GM21825 (cell line): ENCODE results near the gene NFU1.
"Not testable (repeated sequence)": the region's sequence is repeated elsewhere in the genome, so short reads cannot be mapped to it uniquely, and the experiment has no call there.

Experiments used
- ATAC-seq: cut with Tn5 transposase; IDR thresholded peaks from one replicate; pipeline ENCODE4 v1.9.1; 2021; ENCODE audit warnings: mild to moderate bottlenecking, moderate library complexity; ENCODE audit not compliant: unreplicated experiment

The NFU1 gene

DNA sequence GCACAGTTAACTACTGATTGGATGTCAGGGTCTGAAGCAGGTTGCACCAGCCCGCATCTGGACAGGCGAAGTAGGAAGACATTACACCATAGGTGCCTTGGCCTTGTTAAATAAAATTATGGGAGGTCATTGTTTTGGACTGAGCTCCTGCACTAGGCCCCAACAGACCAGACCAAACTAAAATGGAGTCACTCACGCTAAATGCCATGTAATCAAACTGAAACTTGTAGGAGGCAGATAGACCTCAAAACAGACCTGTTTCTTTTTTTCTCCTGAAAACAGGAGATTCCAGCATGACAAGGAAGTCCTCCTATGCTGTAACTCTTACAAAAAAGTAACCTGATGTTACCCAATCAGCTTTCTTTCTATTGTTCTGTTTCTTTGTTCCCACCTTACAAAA lies 15.5 kb upstream of the NFU1 start:
- ATAC-seq = no peak

DNA sequence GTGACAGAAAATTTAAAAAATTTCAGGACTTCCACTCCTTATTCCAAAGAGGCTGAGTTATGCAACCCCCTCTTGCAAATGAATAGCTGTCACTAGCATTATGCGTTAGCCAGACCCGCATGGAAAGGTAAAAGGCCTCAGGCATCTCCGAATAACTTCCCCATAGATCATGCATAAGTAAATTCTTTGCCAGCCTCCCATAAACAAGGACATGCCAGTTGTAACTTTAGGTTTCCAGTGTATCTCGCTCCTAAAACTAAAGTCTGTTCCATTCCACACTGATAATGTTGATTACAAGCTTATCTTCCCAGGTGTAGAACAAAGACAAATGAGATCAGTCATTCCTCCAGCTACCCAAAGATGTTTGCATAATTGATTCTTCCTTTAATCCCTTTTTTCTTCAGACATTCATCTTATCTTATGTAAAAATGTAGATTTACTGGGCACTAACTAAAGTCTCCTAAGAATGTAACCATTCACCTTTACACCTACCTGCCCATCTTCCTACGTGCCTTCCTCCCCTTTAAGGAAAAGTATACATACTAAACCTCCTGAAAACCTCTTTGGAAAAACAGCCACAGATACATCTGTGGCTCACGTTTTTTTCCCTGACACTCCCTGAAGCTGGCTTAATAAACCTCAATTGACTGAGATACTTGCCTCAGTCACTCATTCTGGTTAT lies 13.6 kb upstream of the NFU1 start:
- ATAC-seq = no peak

DNA sequence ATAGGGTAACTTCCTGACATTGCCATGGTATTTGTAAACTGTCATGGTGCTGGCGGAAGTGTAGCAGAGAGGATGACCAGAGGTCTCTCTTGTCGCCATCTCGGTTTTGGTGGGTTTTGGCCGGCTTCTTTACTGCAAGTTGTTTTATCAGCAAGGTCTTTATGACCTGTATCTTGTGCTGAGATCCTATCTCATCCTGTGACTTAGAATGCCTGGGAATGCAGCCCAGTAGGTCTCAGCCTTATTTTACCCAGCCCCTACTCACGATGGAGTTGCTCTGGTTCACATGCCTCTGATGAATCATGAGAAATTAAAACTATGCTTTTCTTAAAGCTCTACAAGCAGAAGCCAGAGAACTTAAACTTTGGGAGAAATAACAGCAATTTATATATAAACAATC lies 12.7 kb upstream of the NFU1 start:
- ATAC-seq = no peak

DNA sequence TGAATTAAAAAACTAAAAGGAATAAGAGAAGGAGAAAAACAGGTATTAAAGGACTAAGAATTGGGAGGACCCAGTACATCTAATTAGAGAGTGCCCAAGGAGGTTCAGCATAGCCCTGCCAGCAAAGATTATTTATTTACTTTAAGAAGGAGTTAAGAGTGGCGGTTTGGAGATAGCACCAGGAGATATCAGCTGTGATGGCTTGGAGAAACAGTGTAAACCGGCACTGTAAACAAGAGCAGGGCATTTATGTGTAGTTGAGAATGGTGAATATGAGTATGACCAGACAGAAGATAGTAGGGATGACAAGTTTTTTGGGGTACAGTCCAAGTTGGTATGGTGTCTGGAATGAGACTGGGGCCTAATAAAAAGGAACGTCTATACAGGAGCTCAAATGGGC lies 6.4 kb upstream of the NFU1 start:
- not testable (repeated sequence) for ATAC-seq

DNA sequence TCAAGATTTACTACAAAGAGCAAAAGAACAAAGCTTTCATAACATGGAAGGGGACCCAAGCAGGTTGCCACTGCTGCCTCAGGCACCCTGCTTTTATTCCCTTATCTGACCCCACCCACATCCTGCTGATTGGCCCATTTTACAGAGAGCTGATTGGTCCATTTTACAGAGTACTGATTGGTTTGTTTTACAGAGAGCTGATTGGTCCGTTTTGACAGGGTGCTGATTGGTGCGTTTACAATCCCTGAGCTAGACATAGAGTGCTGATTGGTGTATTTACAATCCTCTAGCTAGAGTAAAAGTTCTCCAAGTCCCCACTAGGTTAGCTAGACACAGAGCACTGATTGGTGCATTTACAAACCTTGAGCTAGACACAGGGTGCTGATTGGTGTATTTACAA lies 2.3 kb upstream of the NFU1 start:
- ATAC-seq = not testable (repeated sequence)

DNA sequence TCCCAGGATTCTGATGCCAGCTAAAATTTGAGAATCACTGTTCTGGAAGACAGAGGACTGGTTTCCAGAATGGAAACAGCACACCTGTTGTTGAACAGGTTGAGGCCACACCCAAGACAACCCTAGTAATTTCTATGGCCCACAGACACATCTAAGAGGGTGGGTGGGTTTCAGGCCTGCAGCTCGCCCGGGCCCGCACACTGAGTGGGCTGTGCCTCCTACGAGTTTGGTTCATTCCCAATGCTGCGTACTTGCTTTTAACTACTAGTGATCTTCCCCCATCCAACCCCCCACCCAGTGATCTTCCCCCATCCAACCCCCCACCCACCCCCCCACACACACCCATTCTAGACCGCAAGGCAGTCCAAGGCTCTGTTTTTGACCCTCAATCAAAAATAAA lies 1.3 kb upstream of the NFU1 start:
- ATAC-seq = no peak

DNA sequence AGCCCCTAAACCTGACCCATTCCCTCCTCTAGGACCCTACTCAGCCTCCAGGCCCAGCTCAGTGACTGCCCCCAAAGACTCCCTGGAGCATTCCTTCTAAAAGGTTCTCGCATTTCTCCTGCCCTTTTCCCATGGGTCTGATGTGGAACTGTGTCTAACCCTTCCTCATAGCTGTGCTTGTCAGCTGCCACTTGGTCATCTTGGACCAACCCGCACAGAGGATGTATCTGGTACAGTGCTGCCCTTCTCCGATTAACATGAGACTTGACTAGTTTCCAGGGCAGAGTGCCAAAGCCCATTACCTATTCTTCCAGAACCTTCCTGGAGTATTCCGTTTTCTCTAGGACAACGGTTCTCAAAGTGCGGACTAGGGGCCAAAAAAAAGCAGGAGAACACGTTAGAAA lies 518 bp upstream of the NFU1 start:
- ATAC-seq = peak; percentile 4

DNA sequence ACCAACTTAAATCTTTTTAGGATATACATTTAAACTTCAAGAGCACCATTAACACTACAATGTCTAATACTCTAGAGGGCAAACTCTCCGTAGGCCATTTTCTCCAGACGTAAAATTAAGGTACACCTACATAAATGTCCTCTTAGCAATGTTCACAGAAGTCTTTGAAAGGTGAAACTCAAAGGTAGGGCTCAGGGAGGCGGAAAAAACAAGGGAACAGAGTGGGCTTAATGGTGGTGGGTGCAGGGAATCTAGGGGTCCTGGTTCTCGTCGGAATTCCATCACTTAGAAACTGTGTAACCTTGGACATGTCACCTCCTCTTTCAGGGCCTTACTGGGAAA lies 668 bp downstream of the NFU1 start:
- ATAC-seq = no peak

DNA sequence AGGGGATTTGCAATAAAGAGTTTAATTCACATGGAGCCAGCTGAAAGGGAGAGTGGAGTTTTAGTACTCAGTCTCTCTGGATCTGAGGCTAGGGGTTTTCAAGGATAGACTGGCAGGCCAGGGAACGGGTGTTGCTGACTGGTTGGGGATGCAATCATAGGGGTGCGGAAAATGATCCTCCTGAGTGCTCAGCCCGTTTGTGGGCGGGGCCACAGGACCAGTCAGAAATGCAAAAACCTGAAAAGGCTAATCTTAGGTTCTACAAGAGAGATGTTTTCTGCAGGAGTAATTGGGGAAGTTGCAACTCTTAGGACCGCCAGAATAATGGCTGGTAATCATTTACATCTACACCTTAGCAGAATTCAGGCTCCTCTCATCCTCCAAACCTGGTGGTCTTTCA lies 2.5 kb downstream of the NFU1 start:
- no peak for ATAC-seq

DNA sequence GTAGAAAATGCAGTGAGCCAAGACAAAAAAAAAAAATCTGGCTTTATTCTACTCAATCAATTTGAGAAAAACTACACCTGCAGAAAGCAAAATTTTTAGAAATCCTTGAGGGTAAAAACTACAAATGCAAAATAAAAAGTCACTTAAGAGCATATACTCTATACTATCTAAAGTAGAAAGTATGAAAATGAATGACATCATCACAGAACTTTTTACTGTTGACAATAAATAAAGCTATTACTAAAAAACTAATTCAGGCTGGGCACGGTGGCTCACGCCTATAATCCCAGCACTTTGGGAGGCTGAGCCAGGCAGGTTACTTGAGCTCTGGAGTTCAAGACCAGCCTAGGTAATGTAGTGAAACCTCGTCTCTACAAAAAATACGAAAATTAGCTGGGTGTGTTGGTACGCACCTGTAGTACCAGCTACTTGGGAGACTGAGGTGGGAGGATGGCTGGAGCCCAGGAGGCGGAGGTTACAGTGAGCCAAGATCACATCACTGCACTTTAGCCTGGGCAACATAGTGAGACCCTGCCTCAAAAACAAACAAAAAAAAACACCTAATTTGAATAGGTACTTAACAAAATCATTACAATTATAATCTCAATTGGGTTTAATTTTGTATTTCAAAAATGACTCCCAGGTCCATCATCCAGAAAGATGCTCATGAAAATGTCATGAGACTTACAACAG lies 7.6 kb downstream of the NFU1 start:
- no peak for ATAC-seq

DNA sequence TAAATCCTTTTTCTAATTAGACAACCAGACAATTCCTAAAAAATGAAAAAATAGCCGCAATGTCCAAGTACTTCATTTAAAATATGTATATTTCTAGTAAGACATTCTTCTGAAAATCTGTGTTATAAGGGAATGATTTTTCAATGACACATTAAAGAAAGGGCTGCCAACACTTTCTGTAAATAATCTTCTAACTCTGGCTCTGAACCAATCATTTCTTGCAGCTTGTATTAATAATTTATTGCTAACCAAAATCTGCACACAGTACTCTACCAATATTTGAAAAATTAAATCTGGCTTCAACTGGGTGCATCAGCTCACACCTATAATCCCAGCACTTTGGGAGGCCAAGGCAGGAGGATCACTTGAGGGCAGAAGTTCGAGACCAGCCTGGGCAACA lies 8.3 kb downstream of the NFU1 start:
- no peak for ATAC-seq

DNA sequence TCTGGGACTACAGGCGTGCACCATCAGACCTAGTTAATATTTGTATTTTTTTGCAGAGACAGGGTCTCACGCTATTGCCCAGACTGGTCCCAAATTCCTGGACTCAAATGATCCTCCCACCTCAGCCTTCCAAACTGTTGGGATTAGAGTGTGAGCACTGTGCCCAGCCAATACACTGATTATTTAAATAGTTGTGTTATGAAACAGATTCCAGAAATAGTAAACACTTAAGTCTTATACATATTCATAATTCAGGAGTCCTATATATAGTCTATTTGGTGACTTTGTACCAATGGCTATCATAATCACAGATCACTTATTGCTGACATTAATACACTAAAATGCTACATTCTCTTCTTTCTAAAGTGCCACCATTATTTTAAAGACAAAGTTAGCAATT lies 12.8 kb downstream of the NFU1 start:
- ATAC-seq = no peak

DNA sequence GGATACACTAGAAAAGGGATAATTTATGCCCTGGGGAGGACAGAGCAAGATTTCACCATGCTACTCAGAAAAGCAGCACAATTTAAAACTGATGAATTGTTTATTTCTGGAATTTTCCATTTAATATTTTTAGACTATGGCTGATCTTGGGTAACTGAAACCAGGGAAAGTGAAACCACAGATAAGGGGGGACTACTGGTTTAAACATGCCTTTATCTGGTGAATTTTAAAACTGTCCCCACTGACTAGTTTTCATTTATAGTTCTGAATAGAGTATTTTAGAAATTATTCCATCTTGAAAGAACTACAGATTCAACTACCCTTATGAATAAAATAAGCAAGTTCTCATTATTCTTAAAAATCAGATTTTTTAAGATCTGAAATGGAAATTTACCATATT lies 15.0 kb downstream of the NFU1 start:
- ATAC-seq = no peak

DNA sequence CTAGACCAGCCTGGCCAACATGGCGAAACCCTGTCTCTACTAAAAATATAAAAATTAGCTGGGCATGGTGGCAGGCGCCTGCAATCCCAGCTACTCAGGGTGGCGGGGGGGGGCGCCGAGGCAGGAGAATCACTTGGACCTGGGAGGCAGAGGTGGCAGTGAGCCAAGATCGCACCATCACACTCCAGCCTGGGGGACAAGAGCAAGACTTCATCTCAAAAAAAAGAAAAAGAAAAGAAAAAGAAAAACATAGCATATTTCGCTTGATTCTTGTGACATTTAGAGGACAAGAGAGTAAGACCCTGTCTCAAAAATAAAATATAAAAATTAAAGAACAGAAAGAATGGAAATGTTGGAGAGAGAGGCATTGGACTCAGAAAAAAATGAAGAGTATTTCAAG lies 18.1 kb downstream of the NFU1 start:
- not testable (repeated sequence) for ATAC-seq

DNA sequence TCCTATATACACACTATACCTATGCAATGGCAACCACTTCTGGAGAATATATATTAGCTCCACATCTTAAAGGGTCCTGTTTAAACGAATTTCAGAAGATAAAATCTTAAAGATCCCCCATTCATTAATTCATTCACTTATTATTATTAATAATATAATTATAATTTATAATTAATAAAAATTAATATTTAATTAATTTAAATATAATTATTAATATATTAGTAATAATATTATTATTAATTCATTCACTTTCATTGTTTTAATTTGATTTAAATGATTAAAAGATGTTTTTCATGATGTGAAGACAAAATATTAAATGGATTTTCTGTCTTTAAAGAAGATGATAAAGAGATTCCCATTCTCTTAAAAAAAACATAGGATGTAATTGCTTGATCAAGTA lies 21.1 kb downstream of the NFU1 start:
- ATAC-seq = no peak

DNA sequence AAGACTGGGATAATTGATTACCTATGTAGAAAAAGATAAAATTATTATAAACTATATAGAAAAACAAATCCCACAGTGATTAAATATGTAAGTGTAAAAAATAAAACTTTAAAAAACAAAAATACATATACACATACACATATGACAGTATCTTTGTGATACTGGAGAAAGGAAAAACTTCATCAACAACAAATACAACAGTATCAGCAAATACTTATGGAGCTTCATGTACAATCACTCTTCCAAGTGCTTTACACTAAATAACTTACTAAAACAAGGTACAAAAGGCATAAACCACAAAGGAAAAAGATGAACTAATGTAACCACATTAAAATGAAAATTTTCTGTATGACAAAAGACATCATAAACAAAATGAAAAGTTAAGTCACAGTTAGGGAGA lies 26.1 kb downstream of the NFU1 start:
- no peak for ATAC-seq

DNA sequence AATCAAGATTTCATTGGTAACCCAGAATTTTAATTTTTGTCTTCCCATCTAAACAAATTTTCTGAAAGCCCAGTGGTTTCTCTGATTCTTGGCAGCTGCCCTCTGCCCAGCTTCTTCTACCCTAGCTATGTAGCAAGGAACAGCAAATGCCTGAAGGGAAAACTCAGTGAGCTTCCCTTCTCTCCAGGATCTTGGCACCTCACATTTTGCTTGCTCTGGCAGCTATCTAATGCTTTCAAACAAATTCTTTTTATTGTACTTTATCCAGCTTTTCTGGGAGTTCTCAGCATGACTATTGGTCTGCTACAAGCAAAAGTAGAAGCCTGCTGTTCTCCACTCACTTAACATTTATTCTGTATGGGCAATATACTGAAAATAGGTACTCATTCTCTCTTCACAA lies 31.9 kb downstream of the NFU1 start:
- no peak for ATAC-seq

DNA sequence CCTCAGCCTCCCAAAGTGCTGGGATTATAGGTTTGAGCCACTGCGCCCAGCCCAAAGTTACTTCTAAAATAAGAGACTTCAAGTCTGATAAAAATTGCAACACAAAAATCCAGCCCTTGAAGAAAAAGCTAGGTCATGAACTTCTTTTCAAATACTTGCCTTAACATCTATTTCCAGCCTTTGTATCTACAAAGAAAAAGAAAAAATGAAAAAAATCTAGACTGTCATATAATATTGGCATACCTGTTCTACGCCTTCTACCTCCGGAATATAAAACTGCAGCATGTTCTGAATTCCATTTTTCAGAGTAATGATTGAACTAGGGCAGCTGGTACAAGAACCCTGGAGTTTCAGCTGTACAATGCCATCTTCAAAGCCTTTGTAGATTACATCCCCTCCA lies 37.1 kb downstream of the NFU1 start:
- no peak for ATAC-seq

DNA sequence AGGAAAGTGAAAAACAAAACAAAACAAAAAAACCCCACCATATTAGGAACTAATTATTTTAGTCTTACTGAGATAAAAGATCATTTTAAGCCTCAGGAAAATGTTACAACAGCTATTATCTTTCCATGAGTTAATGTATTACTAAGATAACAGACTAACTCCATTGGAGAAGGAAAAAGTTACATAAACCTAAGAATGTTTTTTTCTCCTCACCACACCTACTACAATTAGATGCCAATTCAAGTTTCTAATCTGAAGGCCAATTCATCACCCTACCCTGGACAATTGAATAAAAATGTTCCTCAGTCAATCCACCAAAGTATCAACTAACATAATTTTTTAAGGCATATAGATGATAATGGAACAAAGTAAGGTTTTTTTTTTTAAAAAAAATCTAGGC lies 40.0 kb downstream of the NFU1 start:
- no peak for ATAC-seq

DNA sequence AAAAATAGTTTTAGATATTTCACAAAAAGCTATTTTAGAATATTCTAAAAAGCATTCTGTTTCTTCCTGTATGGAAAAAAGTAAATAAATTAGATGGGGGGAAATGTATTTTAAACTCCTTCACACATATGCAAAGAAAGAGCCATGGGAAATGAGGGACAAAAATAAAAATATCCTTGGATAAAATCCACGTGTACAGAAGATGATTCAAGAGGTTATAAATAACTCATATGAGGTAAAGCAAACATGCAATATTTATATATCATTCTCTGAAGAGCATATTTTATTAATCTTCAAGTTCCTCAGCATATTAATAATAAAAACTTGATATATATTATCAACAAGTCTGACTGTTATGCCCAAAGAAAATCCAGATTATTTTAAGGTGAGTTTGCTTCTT lies 41.4 kb downstream of the NFU1 start:
- ATAC-seq = no peak

DNA sequence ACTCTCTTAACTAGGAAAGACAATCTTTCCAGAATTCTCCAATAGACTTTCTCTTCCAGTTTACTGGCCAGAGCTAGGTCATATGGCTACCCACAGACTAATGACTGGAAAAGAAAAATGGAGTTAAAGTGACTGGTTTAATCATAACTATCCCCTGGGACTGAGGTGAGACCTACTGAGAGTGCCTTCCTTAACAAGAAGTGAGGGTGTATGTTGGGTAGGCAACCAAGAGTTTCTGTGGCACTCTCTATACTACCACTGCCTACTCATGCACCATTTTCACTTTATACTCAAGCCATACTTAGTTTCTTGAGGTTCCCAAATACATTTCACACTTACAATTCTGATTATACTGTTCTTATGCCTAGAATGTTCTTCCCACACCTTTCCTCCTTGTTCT lies 43.3 kb downstream of the NFU1 start:
- ATAC-seq = no peak

DNA sequence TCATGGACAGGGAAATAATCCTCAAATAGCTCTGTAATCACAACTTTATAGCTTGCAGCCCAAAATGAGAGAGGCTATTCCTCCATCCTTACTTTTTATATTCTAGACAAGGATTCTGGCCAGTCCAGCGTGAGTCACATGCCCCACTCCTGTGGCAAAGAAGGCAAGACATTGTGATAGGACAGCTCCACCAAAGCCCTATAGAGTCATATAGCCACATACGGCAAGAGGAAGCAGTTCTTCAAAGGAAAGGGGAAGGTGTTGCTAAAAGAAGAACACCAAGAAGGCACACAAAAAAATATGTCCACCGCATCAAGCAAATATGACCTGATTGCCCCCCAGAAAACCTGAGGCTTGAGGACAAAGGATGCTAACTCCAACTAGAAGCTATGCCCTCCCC lies 46.8 kb downstream of the NFU1 start:
- no peak for ATAC-seq

DNA sequence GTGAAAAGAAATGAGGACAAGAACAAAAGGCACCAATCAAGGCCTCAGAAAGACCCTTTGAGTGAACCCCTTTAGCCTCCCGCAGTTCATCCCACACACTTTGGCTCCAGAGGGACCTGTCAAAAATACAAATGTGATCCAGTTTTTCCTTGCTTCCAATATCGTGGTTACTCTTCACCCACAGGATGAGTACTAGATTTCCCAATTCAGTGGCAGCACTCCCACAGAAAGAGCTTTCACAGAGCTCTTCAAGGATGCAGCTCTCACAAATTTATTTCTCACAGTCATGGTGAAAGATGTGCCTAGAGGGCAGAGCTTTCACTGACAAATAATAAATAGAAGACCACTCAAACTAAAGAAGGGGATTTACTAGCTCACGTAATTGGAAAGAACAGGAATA lies 47.2 kb downstream of the NFU1 start:
- no peak for ATAC-seq
